ENCODE results near the gene ENPEP. TPM values are rescaled to one million over a fixed set of nuclear protein-coding genes. Genes with fewer than 3 reads are reported as not detected.
A peak's percentile ranks its signal among the peaks of the same experiment; 100 is the strongest.

Gene ENPEP
- total and polyA plus RNA-seq, 10 of the 15 experiments (the other 5 are each of a cell fraction or from before 2014, with no cell fraction given) = 0.03 TPM; not detected in 9

DNA sequence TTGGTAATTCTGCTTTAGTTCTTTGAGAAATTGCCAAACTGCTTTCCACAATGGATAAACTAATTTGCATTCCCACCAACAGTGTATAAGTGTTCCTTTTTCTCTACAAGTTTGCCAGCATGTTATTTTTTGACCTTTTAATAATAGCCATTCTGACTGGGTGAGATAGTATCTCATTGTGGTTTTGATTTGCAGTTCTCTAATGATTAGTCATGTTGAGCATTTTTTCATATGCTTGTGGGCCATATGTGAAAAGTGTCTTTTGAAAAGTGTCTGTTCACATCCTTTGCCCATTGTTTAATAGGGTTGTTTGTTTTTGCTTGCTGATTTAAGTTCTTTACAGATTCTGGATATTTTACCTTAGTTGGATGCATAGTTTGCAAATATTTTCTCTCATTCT lies 25.9 kb downstream of the ENPEP start (continued):
- TF ChIP-seq, protein P1, sequence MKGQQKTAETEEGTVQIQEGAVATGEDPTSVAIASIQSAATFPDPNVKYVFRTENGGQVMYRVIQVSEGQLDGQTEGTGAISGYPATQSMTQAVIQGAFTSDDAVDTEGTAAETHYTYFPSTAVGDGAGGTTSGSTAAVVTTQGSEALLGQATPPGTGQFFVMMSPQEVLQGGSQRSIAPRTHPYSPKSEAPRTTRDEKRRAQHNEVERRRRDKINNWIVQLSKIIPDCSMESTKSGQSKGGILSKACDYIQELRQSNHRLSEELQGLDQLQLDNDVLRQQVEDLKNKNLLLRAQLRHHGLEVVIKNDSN (IDR thresholded peaks at IDR 0.05; ENCODE audit: borderline replicate concordance, extremely low read length, insufficient read depth, low read depth, low read length) = no peak
- TF ChIP-seq SMAD5 (IDR thresholded peaks at IDR 0.05; ENCODE audit: low read depth) (no peak), EZH2 (IDR thresholded peaks at IDR 0.05; ENCODE audit: borderline replicate concordance, control insufficient read depth, low read depth, low read length) (no peak), CHD4 (IDR thresholded peaks at IDR 0.05) (no peak), WRNIP1 (IDR thresholded peaks at IDR 0.05; ENCODE audit: borderline replicate concordance, low read depth, low read length) (no peak), MEF2B (IDR thresholded peaks at IDR 0.05; ENCODE audit: partially characterized antibody, poor library complexity, severe bottlenecking) (no peak)
- TF ChIP-seq, protein P2, sequence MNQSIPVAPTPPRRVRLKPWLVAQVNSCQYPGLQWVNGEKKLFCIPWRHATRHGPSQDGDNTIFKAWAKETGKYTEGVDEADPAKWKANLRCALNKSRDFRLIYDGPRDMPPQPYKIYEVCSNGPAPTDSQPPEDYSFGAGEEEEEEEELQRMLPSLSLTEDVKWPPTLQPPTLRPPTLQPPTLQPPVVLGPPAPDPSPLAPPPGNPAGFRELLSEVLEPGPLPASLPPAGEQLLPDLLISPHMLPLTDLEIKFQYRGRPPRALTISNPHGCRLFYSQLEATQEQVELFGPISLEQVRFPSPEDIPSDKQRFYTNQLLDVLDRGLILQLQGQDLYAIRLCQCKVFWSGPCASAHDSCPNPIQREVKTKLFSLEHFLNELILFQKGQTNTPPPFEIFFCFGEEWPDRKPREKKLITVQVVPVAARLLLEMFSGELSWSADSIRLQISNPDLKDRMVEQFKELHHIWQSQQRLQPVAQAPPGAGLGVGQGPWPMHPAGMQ (IDR thresholded peaks at IDR 0.05; ENCODE audit: borderline replicate concordance) = no peak

DNA sequence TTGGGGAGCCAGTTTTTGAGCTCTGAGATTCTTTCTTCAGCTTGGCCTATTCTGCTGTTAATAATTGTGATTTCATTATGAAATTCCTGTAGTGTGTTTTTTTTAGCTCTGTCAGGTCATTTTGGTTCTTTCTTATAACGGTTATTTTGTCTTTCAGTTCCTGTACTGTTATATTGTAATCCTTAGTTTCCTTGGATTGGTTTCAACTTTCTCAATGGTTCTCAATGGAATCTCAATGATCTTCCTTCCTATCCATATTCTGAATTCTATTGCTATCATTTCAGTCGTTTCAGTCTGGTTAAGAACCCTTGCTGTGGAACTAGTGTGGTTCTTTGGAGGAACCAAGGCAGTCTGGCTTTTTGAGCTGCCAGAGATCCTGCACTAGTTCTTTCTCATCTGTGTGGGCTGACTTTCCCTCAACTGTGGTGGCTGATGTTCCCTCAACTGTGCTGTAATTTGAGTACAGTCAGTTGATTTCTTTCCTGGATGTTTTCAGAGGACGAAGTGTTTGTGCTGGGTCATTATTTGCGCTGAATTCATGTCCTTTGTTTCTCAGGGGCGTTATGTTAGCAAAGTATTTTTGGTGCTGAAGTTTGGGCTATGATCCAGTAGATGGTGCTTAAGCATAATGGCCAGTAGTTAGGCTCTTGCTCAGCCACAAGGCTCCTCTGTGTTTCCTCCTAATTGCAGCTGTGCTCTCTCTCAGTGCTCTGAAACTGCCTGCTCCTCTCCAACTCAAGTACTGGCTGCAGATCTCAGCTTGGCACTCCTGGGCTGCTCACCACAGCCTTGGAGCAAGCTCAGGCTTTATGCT lies 27.5 kb downstream of the ENPEP start:
- SMC1A ChIA-PET (ENCODE audit: uncharacterized antibody, unreplicated experiment) = interaction anchor here (1.5 kb wide), 1 partner anchor 484 kb away, joined by 3 read pairs; no protein-coding TSS in a partner anchor
- H4K20me1 ChIP-seq (ENCODE audit: control insufficient read depth, insufficient read depth) = no peaks in the 10 kb centered on the region
- CTCF ChIA-PET = interaction anchor here (0.9 to 1.5 kb wide), 4 partner anchors 9 to 159 kb away, joined by 3 to 7 read pairs (median 4); no protein-coding TSS in a partner anchor
- intact Hi-C loops (cut with micrococcal nuclease; ENCODE audit: unreplicated experiment) = no loop called here
- H2AFZ ChIP-seq (ENCODE audit: control insufficient read depth, low read depth, low read length) = peak overlapping the region; percentile 39
- POLR2A ChIA-PET = no interaction called here
- RAD21 ChIA-PET (ENCODE audit: unreplicated experiment) = interaction anchor here (0.8 kb wide), 1 partner anchor 199 kb away, joined by 3 read pairs; no protein-coding TSS in a partner anchor
- peak; percentile 75 for FAIRE-seq
- 29% methylated on average over 5 of the region's 5 CpGs for WGBS (ENCODE audit: insufficient coverage, insufficient replicate concordance, low lambda C conversion rate, missing lambda C conversion rate)
- in situ Hi-C loops (cut with MboI) = loop anchor here (10.0 kb wide), 3 partner anchors 159 to 1079 kb away; no protein-coding TSS in a partner anchor
- H3K4me3 ChIP-seq = no peak overlapping the region
- H3K9me3 ChIP-seq (replicated peaks; ENCODE audit: control insufficient read depth, insufficient read depth, low read length) = no peaks in the 10 kb centered on the region; the same call in 1 of the 3 replicates
- no peaks in the 10 kb centered on the region; a peak in 1 of 4 replicates for H3K27me3 ChIP-seq (replicated peaks in 1 of 2; ENCODE audit: control insufficient read depth in 2 of 2, insufficient read depth in 2 of 2, low read length in 1 of 2)
- H3K79me2 ChIP-seq (ENCODE audit: control insufficient read depth, insufficient read depth, low read length) = no peaks in the 10 kb centered on the region
- H3K9ac ChIP-seq (ENCODE audit: control insufficient read depth, insufficient read depth, low read length) = no peak overlapping the region
- 0 out of 2 replicates have a peak overlapping the region, but pooled peaks have one; percentile 25 for H3K4me2 ChIP-seq (ENCODE audit: control insufficient read depth, insufficient read depth)
- no peak for DNase-seq (ENCODE audit: low read depth, low spot score)
- peaks cover 11% of the 10 kb centered on the region for H3K4me1 ChIP-seq (ENCODE audit: control insufficient read depth, insufficient read depth, low read length)
- no TSS peak for BruUV-seq (replicated peaks)
- H3K36me3 ChIP-seq (ENCODE audit: control insufficient read depth in 2 of 2, insufficient read depth in 2 of 2, low read length in 1 of 2) = no peaks in the 10 kb centered on the region
- no peak for ATAC-seq
- no peak overlapping the region for H3K27ac ChIP-seq (ENCODE audit: control insufficient read depth, insufficient read depth)
- no peak for TF ChIP-seq ZZZ3 (IDR thresholded peaks at IDR 0.05; ENCODE audit: control insufficient read depth, insufficient read length, low read depth)
- TF ChIP-seq, protein P3, sequence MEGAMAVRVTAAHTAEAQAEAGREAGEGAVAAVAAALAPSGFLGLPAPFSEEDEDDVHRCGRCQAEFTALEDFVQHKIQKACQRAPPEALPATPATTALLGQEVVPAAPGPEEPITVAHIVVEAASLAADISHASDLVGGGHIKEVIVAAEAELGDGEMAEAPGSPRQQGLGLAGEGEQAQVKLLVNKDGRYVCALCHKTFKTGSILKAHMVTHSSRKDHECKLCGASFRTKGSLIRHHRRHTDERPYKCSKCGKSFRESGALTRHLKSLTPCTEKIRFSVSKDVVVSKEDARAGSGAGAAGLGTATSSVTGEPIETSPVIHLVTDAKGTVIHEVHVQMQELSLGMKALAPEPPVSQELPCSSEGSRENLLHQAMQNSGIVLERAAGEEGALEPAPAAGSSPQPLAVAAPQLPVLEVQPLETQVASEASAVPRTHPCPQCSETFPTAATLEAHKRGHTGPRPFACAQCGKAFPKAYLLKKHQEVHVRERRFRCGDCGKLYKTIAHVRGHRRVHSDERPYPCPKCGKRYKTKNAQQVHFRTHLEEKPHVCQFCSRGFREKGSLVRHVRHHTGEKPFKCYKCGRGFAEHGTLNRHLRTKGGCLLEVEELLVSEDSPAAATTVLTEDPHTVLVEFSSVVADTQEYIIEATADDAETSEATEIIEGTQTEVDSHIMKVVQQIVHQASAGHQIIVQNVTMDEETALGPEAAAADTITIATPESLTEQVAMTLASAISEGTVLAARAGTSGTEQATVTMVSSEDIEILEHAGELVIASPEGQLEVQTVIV (IDR thresholded peaks at IDR 0.05; ENCODE audit: borderline replicate concordance, partially characterized antibody) = no peak
- TF ChIP-seq, protein P4, sequence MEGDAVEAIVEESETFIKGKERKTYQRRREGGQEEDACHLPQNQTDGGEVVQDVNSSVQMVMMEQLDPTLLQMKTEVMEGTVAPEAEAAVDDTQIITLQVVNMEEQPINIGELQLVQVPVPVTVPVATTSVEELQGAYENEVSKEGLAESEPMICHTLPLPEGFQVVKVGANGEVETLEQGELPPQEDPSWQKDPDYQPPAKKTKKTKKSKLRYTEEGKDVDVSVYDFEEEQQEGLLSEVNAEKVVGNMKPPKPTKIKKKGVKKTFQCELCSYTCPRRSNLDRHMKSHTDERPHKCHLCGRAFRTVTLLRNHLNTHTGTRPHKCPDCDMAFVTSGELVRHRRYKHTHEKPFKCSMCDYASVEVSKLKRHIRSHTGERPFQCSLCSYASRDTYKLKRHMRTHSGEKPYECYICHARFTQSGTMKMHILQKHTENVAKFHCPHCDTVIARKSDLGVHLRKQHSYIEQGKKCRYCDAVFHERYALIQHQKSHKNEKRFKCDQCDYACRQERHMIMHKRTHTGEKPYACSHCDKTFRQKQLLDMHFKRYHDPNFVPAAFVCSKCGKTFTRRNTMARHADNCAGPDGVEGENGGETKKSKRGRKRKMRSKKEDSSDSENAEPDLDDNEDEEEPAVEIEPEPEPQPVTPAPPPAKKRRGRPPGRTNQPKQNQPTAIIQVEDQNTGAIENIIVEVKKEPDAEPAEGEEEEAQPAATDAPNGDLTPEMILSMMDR (IDR thresholded peaks at IDR 0.05 in 2 of 3, conservative IDR thresholded peaks at IDR 0.05 in 1 of 3; ENCODE audit: control insufficient read depth in 2 of 3, extremely low read depth in 1 of 3, insufficient read depth in 1 of 3, low read depth in 3 of 3, low read length in 3 of 3) = 0 out of 6 replicates have a peak, but pooled peaks of 1 of the 3 experiments have one; percentile 14
- TF ChIP-seq RUNX3 (IDR thresholded peaks at IDR 0.05; ENCODE audit: low read length) = 0 out of 2 replicates have a peak, but pooled peaks have one; percentile 11
- no peak for TF ChIP-seq CHD1 (IDR thresholded peaks at IDR 0.05; ENCODE audit: low read depth, low read length)

Data from GM12878 (cell line).